GM19468 (cell line): ENCODE measurements around the gene RPP21.

Experiments
- ATAC-seq: cut with Tn5 transposase; IDR thresholded peaks from one replicate; pipeline ENCODE4 v1.9.1; 2021; ENCODE audit warnings: mild to moderate bottlenecking, moderate library complexity, moderate number of reproducible peaks; ENCODE audit not compliant: unreplicated experiment; ENCODE audit errors: extremely low read depth

RPP21 gene

DNA sequence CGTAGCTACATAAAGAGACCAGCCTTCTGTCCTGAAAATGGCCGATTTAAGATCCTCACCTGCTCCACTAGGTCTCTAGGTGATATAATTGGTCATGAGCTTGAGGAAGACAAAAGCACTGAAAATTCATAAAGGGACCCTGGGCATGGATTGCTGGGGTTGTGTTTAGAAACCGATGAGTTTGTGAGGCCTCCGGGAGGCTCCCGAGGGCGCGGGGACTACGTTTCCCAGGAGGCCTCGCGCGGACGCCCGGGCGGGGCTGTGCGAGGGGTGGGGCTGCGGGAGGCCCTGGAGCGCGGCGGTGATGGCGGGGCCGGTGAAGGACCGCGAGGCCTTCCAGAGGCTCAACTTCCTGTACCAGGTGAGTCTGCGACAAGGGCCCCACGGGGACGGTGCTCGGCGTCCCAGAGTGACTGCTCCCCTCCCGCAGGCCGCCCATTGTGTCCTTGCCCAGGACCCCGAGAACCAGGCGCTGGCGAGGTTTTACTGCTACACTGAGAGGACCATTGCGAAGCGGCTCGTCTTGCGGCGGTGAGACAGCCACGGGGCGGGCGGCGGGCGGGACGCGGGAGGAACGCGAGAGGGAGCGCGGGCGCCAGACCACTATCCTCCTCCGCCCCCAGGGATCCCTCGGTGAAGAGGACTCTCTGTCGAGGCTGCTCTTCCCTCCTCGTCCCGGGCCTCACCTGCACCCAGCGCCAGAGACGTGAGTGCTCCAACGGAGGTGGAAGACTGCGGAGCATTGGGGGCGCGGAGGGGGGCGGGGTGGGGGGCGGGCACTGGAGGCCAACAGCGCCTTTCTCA, at the start of gene RPP21:
RPP21 (plus strand) TSS at position 289 of the 804 bp plus-strand sequence; CDS start at position 305, 16 bp downstream.
- ATAC-seq = peak; percentile 49

- ATAC-seq = no peak
These were observed 49.1 kb upstream of the RPP21 start for GRCh38 chr6:30295837-30296236.

DNA sequence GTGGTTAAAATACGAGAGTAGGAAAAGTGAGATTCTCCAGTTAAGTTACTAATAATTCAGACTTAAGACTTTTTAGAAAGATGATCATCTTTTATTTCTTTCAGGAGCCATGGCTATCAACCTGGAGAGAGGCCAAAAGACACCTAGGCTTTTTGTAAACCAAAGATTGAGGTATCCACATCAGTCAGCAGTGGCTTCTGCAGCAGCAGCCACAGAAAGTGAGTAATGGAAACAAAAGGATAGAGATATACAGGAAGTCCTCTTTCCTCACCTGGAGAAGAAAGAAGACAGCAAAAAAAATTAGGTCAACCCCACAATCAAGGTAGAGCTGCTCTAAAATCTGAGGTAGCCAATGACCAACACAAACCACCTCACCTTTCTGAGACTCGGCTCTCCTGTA, 41.0 kb upstream of the RPP21 start:
- no peak for ATAC-seq

DNA sequence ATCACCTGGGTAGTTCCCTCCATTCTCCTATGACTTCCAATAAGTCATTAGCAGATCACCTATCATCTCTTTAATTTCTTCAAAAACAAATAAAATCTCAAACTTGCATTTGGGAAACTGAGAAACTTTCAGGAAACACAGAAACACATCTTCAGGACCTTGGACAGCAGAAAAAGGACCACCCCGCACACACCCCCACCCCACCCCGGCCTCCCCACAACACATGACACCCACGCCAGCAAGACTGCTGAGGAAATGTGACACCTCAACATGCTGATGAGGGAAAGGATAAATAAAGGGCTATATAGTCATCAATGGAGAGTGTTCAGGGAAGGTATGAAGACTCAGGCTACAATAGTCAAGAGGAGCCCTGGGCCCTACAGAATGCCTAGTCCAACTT, 33.9 kb upstream of the RPP21 start:
- no peak for ATAC-seq

GRCh38 chr6:30311671-30312070, 33.3 kb upstream of the RPP21 start:
- ATAC-seq = no peak

- no peak for ATAC-seq
These were observed 32.7 kb upstream of the RPP21 start for GRCh38 chr6:30312266-30312665.

DNA sequence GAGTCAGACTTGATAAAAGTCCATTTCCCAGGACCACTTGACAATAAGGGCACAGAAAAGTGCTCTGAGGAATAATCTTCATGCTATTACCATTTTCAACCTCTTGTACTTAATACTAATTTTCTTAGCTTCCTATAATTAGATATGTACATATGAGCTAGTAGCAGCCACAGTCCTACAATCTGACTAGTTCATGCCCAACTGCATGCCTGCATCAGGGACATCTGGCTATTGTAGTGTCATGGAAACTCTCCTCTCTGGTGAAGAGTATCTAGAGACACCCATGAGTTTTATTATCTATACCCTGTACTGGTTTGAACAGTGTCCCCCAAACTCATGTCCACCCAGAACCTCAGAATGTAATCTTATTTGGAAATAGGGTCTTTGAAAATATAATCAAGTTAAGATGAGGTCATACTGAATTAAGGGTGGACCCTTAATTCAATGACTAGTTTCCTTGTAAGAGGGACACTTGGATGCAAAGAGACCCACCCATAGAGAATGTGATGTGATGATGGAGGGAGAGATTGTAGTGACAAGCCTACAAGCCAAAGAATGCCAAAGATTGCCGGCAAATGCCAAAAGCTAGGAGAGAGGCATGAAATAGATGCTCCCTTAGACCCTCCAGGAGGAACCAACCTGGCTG, 32.2 kb upstream of the RPP21 start:
- ATAC-seq = no peak

DNA sequence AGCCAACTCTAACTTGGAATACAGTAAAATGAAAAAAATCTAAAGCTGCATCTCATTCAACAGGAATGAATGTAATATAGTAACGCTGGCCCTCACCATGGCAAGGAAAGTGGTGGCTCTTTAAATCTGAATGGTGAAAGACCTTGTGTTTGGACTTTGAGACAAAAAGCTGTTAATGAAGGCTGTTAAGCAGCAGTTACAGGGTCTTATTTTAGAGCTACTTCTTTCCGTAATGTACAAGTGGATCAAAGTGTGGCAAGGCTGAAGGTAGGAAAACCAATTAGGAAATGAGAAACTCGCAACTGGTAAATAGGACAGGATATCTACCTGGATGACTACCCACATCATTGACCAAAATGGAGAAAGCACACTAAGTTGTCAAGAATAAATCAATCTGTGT, 29.8 kb upstream of the RPP21 start:
- no peak for ATAC-seq

DNA sequence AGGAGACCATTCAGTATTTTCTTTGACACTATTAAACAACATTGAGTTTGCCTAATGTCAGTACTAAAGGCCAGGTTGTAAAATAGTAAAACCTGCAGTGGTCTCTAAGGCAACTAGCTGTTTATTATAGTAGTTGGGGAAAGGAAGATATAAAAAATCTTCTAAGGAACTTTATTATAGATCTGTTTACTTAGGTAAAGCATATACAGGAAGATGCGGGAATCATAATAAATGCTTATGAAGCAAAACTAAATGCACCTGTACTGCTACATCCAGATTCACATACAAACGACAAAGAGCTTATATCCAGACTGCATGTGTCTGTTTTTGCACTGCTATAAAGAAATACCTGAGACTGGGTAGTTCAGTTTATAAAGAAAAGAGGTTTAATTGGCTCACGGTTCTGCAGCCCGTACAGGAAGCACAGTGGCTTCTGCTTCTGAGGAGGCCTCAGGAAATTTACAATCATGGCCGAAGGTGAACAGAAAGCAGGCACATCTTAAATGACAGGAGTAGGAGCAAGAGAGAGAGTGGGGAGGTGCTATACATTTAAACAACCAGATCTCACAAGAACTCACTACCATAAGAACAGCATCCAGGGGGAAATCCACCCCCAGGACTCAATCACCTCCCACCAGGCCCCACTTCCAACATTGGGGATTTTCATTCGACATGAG, 26.9 kb upstream of the RPP21 start:
- no peak for ATAC-seq

DNA sequence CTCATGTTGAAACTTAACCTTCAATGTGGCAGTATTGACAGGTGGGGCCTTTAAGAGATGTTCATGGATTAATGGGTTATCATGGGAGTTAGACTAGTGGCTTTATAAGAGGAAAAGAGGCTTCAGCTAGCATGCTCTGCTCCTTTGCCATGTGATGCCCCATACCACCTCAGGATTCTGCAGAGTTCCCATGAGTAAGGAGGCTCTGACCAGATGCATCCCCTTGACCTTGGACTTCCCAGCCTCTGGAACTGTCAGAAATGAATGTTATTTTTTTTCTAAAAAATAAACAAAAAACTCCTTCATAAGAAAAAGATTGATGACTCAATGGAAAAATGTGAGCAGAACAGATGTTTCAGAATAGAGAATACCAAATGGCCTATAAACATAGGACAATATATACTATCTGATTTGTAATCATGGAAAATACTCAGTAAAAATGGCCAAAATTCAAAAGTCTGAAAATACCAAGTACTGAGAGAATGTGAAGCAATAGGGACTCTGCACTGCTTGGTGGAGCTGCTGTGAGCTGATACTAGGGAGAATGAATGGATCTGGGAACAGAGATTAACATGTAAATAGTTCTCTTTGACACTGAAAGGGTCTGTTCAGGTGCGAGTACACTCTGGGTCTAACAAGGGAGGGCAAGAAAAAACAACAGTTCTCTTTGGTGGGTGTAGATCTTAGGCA, 25.7 kb upstream of the RPP21 start:
- no peak for ATAC-seq

DNA sequence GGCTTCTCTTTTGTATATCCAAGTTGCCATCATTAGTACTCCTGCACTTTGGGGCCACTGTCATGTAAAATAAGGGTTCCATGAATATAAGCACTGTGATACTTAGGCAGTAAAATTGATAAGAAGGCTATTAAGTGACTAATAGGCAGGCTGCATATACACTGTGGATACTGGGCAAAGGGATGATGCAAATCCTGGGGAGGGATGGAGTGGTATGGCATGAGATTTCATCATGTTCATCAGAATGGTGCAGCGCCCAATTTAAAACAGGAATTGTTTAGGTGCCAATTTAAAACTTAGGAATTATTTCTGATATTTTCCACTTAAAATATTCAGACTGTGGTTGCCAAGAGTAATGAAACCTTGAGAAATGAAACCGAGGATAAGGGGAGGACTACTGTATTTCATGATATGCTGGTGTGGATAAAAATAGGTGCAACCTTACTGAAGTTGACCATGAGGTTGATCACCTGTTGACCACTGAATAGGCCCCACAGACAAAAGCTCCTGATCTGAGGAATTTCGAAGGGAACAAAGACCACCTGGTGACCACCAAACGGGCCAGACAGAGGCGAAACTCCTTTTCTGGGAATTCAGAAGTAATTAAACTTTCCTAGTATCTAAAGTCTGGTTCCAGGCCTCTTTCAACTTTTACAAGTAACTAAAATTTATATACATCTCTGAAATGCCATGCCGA, 23.1 kb upstream of the RPP21 start:
- ATAC-seq = no peak

DNA sequence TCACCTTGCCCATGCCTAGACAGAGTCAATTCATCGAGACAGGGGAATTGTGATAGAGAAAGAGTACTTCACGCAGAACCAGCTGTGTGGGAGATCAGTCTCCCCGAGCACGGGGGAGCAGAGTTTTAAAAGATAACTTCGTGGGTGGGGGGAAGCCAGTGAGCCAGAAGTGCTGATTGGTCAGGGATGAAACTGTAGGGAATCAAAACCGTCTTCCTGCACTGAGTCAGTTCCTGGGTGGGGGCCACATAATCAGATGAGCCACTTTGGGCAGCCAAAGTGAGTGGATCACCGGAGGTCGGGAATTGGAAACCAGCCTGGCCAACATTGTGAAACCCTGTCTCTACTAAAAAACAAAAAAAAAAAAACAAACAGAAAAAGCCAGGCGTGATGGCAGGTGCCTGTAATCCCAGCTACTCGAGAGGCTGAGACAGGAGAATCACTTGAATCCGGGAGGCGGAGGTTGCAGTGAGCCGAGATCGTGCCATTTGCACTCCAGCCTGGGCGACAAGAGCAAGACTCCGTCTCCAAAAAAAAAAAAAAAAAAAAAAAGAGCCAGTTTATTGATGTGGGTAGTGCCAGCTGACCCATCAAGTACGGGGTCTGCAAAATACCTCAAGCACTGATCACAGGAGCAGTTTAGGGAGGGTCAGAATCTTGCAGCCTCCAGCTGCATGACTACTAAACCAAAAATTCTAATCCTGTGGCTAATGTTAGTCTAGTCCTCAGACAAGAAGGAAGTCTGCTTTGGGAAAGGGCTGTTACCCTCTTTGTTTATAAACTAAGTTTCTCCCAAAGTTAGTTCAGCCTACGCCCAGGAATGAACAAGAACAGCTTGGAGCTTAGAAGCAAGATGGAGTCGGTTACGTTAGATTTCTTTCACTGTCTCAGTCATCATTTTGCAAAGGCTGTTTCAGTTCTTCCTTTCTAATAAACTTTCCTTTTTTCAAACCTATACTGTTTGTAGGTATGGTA, 22.1 kb upstream of the RPP21 start:
- ATAC-seq = no peak

DNA sequence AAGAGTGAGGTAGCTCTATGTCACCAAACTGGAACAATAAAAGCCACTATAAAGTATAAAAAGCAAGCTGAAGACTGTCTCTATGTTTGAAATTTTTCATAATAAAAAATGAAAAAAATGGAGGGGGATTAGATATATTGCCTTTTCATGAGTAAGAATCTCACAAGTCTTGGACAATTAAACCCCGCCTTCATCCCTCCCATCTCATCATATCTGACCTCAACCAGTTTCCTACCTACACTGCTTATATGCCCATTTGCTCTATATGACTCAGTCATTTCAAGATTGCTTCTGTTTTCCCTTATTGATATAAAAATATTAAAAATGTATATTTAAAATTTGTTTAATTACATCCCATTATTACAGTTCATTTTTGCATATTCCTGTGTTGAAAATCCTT, 21.1 kb upstream of the RPP21 start:
- no peak for ATAC-seq

DNA sequence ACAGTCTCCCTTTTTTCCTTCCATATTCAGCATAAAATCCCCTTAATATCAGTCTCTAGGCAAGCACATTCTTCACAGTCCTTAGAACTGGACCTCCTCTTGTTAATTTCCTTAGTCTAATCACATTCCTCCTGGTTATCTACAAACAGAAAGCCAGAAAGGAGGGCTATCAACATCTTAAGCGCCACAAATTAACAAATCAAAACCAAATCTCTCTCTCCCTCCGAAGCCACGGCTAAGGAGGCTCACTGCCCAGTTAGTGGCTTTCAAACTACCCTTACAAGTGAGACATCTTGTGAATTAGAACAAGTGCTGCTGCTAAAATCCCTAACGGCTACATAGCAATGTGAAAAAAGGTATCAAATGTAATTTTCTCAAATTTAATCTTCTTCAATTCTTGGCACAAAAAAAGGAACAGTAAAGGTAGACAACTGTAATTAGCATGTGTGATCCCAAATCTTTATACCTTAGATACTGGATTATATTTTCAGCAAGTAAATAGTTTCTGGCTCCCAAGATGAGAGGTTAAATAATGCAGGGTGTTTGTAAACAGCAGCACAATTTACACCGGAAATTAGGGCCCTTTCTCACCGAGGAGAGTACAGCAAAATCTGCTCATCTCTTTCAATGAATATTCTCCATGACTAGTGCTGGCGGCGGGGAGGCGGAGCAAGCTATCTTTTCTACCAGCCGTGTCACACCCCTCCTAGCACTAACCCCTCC, 19.6 kb upstream of the RPP21 start:
- ATAC-seq = no peak

DNA sequence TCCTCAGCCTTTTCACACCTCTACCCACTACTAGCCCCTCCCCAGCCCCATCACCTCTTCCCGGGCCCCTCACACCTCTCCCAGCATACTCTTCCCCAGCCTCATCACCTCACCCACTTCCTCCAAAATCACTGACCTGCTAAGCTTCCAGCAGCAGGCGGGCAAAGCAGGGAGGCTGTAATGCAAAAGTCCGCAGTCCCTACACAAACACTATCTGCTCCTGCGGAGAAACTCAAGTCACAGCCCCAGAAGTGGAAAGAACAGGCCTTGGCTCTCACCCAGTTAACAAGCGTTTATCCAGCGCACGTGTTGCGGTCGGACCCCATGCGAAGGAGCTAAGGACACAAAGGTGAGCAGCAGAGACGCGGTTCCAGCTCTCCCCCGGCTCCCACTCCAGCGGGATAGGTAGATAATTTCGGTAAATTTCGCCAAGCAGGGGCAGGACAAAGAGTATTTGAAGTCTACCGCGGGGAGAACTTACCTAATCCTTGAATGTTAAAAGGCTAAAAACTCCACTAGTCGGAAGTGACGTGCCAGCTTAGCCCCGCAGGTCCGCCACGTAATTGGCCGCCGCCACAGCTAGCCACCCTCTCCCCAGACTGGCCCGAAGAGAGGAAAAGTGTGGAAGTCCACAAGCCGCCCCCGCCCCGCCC, 19.0 kb upstream of the RPP21 start:
- no peak for ATAC-seq

- ATAC-seq = peak; percentile 47
These were observed 18.3 kb upstream of the RPP21 start, which contains the start of gene TRIM39 for GRCh38 chr6:30326526-30327231. Gene TRIM39, plus strand, starts transcription at chr6:30326927. Its CDS starts 2,391 bp downstream, at chr6:30329318.

- no peak for ATAC-seq
These were observed 17.7 kb upstream of the RPP21 start for GRCh38 chr6:30327232-30327746.
